Measurements from ENCODE around the gene CMTM2.

DNA sequence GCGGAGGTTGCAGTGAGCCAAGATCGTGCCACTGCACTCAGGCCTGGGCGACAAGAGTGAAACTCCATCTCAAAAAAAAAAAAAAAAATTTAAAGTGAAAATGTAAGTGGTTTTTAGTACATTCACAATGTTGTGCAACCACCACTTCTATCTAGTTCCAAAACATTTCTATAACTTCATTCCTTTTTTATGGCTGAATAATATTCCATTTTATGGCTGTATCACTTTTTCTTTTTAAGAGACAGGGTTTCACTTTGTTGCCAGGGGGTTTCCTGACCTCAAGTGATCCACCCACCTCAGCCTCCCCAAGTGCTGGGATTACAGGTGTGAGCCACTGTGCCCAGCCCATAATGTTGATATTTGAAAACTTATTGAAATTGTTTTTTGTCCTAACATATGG is 13.6 kb downstream of the CMTM2 start:
- TF ChIP-seq, protein P1, sequence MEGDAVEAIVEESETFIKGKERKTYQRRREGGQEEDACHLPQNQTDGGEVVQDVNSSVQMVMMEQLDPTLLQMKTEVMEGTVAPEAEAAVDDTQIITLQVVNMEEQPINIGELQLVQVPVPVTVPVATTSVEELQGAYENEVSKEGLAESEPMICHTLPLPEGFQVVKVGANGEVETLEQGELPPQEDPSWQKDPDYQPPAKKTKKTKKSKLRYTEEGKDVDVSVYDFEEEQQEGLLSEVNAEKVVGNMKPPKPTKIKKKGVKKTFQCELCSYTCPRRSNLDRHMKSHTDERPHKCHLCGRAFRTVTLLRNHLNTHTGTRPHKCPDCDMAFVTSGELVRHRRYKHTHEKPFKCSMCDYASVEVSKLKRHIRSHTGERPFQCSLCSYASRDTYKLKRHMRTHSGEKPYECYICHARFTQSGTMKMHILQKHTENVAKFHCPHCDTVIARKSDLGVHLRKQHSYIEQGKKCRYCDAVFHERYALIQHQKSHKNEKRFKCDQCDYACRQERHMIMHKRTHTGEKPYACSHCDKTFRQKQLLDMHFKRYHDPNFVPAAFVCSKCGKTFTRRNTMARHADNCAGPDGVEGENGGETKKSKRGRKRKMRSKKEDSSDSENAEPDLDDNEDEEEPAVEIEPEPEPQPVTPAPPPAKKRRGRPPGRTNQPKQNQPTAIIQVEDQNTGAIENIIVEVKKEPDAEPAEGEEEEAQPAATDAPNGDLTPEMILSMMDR (IDR thresholded peaks at IDR 0.05): no peak
- no peak for TF ChIP-seq POLR2A (IDR thresholded peaks at IDR 0.05)
